Activated CD4-positive, alpha-beta T cell treated with anti-CD3 and anti-CD28 coated beads, Interleukin-2, amount 50 U/mL, for 16 hours (primary cell): ENCODE results near the gene RAF1.

Experiments used
- DNase-seq: peaks from one replicate; pipeline ENCODE4 v3.0.0-alpha.2; 2020

The RAF1 gene

GRCh38 chr3:12588039-12589009 is 75.6 kb downstream of the RAF1 start:
- no peak for DNase-seq

GRCh38 chr3:12586403-12586802 is 77.5 kb downstream of the RAF1 start:
- DNase-seq, result no peak

GRCh38 chr3:12585970-12586369 is 77.9 kb downstream of the RAF1 start:
- DNase-seq, result no peak

GRCh38 chr3:12585181-12585580 is 78.7 kb downstream of the RAF1 start:
- no peak for DNase-seq

GRCh38 chr3:12584083-12584482 is 79.8 kb downstream of the RAF1 start:
- DNase-seq, result no peak

- DNase-seq, result no peak
These were observed 80.6 kb downstream of the RAF1 start for GRCh38 chr3:12583280-12583679.

- no peak for DNase-seq
These were observed 81.2 kb downstream of the RAF1 start for GRCh38 chr3:12582730-12583129.

- no peak for DNase-seq
These were observed 84.0 kb downstream of the RAF1 start for GRCh38 chr3:12579905-12580304.

- no peak for DNase-seq
These were observed 84.5 kb downstream of the RAF1 start for GRCh38 chr3:12579456-12579855.

GRCh38 chr3:12578742-12579141 is 85.2 kb downstream of the RAF1 start:
- DNase-seq, result no peak

- no peak for DNase-seq
These were observed 86.5 kb downstream of the RAF1 start for GRCh38 chr3:12577379-12577778.

- no peak for DNase-seq
These were observed 89.3 kb downstream of the RAF1 start for GRCh38 chr3:12574661-12575060.

GRCh38 chr3:12574131-12574530 is 89.8 kb downstream of the RAF1 start:
- DNase-seq, result no peak

- DNase-seq, result no peak
These were observed 91.9 kb downstream of the RAF1 start for GRCh38 chr3:12571986-12572385.

- DNase-seq, result no peak
These were observed 94.1 kb downstream of the RAF1 start for GRCh38 chr3:12569836-12570235.

- DNase-seq, result no peak
These were observed 95.2 kb downstream of the RAF1 start for GRCh38 chr3:12568747-12569146.

- DNase-seq, result no peak
These were observed 96.9 kb downstream of the RAF1 start for GRCh38 chr3:12566976-12567375.

GRCh38 chr3:12562451-12562850 is 101.5 kb downstream of the RAF1 start:
- no peak for DNase-seq

GRCh38 chr3:12561397-12561796 is 102.5 kb downstream of the RAF1 start:
- DNase-seq, result no peak

GRCh38 chr3:12560505-12561190 is 103.3 kb downstream of the RAF1 start:
- peak; percentile 29 for DNase-seq

- DNase-seq, result no peak
These were observed 104.4 kb downstream of the RAF1 start for GRCh38 chr3:12559520-12559919.

GRCh38 chr3:12558706-12559105 is 105.2 kb downstream of the RAF1 start:
- DNase-seq, result no peak

- no peak for DNase-seq
These were observed 106.3 kb downstream of the RAF1 start for GRCh38 chr3:12557473-12558100.
